ENCODE results near the gene IAPP.
"Not testable (repeated sequence)": the region's sequence is repeated elsewhere in the genome, so short reads cannot be mapped to it uniquely, and the experiment has no call there.

Gene IAPP

DNA sequence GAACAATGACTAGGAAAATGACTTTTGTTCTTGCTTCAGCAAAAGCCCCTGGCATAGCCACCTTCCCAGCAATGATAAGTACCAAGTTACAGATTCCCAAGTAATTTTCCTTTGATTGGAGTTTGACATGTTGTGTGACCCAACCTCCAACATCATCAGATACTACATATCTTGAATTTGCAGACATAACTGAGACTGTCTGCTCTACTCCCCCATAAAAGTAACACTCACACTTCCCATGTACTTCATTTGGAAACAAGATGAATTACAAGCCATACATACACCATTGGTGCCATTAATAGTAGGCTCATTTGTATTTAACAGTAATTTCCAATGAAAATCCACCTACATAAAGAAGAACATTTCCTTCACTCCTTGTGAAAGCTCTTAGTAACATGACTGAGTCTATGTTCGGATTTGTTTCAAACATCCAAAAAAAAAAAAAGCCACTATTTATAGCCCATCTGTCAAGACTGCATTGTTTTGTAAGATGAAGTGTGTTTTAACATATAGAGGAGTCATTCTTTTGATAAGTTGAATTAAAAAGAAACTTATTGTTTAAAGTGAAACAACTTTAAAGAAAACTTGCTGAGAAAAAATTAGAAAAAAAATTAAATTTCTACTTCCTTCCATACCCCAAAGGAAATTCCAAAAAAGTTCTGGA, 26.0 kb upstream of the IAPP start:
- no peak overlapping the region for H3K4me3 ChIP-seq (replicated peaks; ENCODE audit: low read depth, low read length)
- TF ChIP-seq CTCF (IDR thresholded peaks at IDR 0.05; ENCODE audit: low read depth, low read length, missing control alignments), result no peak
- no peak for DNase-seq (ENCODE audit: extremely low read depth, low read depth)

GRCh38 chr12:21350975-21351374, 21.7 kb upstream of the IAPP start:
- DNase-seq (ENCODE audit: extremely low read depth, low read depth), result no peak
- no peak for TF ChIP-seq CTCF (IDR thresholded peaks at IDR 0.05; ENCODE audit: low read depth, low read length, missing control alignments)
- H3K4me3 ChIP-seq (replicated peaks; ENCODE audit: low read depth, low read length), result no peak overlapping the region

DNA sequence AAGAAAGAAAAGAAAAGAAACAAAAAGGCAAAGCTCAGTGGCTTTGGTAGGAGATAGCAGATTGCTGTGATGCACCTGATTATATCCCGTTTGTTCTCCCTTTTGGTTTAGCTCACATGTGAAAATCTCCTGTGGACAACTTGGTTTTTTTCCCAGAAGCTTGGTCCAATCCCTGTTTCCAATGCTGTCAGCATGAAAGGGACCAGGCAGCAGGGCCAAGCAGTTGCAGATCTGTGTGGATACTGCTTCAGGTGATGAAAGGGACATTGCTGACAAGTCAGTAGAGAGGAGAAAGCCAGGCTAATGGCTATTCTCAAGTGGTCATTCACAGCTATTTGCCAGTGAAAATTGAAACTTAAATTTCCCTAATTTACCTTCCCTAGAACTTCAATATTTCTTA, 19.2 kb upstream of the IAPP start:
- TF ChIP-seq CTCF (IDR thresholded peaks at IDR 0.05; ENCODE audit: low read depth, low read length, missing control alignments), result no peak
- H3K4me3 ChIP-seq (replicated peaks; ENCODE audit: low read depth, low read length), result no peak overlapping the region
- no peak for DNase-seq (ENCODE audit: extremely low read depth, low read depth)

DNA sequence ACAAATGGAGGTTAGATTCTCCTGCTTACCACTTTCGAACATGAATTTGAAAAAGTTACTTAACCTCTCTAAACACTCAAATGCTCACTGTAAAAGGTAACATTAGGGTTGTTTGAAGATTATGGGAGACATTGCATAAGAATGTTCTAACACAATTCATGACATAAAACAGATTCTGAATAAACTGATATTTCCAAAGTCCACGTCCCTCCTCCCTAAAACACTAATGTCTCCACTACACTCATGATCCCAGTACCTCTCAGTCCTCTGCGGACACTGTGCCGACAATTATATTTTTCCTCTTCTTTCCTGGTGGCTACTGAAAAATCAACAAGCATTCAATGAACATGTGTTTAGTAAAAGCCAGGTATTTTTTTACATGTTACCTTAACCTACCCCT, 18.8 kb upstream of the IAPP start:
- DNase-seq (ENCODE audit: extremely low read depth, low read depth), result no peak
- no peak overlapping the region for H3K4me3 ChIP-seq (replicated peaks; ENCODE audit: low read depth, low read length)
- TF ChIP-seq CTCF (IDR thresholded peaks at IDR 0.05; ENCODE audit: low read depth, low read length, missing control alignments), result no peak

DNA sequence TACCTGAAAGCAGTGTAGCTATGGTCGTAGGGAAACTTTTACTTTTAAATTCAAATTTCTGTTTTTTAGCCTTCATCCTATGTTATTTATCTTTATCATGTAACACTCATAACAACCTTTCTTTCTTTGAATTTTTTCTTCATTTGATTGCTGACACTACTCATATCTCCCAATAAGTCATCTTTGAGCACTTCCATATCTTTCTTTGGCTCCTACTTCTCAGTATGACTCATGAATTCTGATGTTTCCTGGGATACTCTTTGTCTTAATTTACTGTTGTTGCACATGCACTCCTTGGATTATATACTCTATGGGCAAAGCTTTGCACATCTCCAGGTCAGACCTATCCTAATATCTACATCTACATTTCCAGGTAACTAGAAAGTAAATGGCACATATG, 18.1 kb upstream of the IAPP start:
- no peak for TF ChIP-seq CTCF (IDR thresholded peaks at IDR 0.05; ENCODE audit: low read depth, low read length, missing control alignments)
- H3K4me3 ChIP-seq (replicated peaks; ENCODE audit: low read depth, low read length), result no peak overlapping the region
- DNase-seq (ENCODE audit: extremely low read depth, low read depth), result no peak

DNA sequence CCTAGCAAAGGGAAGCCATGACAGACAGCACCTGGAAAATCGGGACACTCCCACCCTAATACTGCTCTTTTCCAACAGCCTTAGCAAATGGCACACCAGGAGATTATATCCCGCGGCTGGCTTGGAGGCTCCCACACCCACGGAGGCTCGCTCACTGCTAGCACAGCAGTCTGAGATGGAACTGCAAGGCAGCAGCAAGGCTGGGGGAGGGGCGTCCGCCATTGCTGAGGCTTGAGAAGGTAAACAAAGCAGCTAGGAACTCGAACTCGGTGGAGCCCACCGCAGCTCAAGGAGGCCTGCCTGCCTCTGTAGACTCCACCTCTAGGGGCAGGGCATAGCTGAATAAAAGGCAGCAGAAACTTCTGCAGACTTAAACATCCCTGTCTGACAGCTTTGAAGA, 12.1 kb upstream of the IAPP start:
- H3K4me3 ChIP-seq (replicated peaks; ENCODE audit: low read depth, low read length); DNase-seq (ENCODE audit: extremely low read depth, low read depth): not testable (repeated sequence)

DNA sequence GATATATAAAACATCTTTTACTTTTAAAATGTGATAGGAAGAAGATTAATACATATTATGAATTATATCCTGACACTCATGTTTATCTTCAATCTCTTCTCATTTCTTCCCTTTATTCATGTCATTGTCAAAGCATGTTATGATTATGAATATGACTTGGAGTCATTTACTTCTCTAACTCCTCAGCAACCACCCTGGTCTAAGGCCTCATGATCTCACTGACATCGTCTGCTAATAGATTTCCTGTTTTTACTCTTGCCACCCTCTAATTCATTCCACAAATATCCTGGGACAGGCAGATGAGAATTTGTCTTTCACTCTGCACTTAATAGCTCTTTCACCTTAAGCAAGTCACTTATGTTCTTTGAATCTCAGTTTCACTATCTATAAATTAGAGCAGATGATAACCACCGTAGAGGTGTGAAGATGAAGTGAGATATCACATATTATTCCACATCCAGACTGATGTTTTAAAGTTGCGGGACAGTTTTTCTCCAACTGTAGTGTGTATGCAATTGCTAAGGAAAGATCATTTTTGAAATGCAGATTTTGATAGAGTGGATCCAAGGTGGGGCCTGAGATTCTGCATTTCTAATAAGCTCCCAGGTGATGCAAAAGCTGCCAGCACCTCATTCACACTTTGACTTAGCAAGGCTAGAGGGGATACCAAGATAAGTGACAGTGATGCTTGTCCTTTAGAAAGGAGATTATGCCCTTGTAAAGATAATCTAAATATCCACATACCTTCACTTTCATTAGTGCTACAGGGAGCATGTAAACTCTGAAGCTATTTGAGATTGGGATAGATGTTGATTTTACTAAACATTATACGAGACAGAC, 3.3 kb upstream of the IAPP start:
- TF ChIP-seq CTCF (IDR thresholded peaks at IDR 0.05; ENCODE audit: low read depth, low read length, missing control alignments), result no peak
- DNase-seq (ENCODE audit: extremely low read depth, low read depth), result no peak
- H3K4me3 ChIP-seq (replicated peaks; ENCODE audit: low read depth, low read length), result no peak overlapping the region
